NCI-H2171 (cell line): ENCODE measurements around the gene KIF12.
A peak's percentile ranks its signal among the peaks of the same experiment; 100 is the strongest.
"Not testable (repeated sequence)": the region's sequence is repeated elsewhere in the genome, so short reads cannot be mapped to it uniquely, and the experiment has no call there.

ENCODE experiments used
- DNase-seq: peaks from one replicate; lab custom pipeline; 2025; lab: John Stamatoyannopoulos, UW

Gene KIF12

DNA sequence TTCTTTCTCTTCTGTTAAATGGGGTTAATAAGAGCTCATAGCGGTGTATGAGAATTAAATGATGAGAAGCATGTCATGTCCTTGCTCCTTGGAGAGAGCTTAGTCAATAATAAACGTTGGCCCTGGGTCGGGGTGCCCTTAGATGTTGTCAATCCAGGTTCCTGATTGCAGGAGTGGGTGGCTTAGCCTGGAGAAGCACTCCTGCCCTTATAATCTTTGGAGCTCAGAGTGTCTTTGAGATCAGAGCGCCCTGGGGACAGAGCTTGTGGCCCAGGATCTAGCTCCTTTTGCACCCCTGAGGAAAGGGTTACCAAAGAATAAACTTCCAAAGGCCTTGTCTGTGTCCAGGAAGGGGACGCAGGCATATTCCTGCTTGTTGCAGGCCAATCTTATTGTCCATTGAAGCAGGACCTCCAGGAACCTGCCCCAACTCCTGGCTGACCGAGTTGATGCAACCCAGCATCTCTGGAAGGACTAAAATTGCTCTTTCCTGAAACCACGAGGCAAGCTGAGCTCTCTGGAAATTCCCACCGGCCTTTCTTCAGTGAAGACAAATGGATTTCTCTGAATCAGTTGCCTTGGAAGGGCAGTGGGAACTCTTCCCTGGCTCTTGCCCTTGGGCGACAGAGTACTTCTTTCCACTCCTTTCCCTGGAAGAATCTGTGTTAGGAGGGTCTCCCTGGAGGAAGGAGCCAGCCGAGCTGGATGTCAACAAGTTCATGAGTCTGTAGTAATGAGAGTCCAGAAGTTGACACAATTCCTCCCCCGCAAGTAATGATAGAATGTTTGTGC, 14.6 kb downstream of the KIF12 start:
- no peak for DNase-seq

DNA sequence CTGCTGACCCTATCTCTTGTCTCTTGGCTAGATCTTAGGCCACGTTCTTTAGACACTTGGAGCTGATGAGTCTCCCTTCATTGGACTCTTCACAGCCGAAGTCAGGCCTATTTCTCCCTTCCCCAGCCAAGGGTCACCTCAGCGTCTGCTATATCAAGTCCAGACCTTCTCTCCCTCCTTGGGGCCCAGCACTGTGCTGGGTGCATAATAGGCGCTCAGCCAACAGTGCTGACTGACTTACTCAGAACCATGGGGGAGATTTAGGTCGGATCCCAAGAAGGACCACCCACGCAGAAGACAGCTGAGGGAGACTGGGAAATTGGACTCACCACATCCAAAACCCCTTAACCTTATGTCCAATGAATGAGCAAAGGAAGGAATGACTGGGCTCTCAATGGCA, 15.4 kb downstream of the KIF12 start:
- DNase-seq, result no peak

DNA sequence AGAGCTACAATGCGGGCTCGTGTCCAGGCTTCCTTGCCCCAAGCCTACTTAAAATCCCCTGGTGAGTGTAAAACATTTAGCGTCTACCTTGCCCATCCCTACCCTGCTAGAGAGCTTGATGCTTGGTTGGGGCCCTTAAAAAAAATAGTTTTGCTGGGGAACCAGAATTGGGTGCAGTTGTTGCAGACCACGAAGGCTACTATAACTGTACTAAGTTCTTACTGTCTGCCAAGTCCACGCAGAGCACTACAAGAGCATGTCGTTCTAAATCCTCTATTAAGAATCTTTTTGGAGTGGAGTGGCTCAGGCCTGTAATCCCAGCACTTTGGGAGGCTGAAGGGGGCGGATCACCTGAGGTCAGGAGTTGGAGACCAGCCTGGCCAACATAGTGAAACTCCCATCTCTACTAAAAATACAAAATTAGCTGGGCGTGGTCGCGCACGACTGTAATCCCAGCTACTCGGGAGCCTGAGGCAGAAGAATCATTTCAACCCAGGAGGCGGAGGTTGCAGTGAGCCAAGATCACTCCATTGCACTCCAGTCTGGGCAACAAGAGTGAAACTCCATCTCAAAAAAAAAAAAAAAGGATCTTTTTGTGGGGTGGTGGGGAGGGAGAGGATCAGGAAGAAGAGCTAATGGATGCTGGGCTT, 16.2 kb downstream of the KIF12 start:
- not testable (repeated sequence) for DNase-seq

DNA sequence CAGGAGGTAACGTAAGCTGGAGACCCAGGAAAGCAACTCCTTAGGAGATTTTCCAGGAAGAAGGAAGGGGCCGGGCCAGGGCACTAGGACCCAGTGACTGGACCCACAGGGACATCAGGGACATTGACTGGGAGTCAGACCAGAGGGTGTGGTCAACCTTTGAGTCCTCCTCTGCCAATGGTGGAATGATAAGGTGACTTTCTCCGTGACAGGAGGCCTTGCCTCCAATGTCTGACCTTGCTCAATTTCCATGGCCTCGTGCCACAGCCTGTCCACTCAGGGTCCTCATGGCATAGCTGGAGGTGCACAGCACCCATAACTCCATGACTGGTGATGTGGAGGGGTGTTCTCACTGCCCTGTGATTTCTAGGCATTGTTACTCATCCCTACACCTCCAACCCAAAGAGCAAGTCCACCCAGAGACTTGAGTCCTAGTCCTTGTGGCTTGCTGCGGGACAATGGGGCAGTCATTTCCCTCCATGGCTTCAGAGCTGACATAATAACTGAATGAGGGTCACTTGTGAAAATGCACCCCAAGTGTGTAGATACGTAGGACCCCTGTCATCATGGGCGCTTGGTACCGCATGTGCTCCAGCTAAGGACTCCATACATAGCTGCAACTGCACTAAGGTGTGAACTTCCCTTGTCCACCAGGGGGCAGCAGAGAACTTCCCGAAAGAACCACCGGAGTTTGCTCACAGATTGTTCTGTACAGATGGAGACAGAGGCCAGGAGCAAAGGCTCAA, 16.9 kb downstream of the KIF12 start:
- peak; percentile 86 for DNase-seq

DNA sequence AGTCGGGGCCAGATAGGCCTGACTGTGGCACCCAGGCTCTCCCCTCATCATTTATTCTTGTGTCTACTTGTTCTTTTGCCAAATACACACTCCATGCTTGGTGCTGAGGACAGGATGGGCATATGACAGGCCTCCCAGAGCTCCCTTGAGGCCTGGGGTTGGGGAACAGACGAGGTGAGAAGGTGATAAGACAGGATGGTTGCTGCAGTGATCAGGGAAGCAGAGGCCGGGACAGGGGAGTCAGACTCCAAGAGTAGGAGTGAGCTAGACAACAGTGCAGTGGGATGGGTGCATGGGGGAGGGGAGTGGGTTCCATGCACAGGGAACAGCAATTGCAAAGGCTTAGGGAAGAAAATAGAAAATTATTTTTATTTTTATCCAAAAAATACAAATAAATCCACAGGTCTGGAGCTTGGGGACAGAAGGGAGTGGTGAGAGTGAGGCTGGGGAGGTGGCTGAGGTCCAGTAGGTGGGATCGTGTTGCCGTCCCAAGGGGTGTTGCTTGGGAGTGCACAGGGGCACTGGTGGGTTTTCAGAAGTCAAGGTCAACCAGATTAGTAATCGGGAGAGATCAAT, 17.6 kb downstream of the KIF12 start:
- no peak for DNase-seq

DNA sequence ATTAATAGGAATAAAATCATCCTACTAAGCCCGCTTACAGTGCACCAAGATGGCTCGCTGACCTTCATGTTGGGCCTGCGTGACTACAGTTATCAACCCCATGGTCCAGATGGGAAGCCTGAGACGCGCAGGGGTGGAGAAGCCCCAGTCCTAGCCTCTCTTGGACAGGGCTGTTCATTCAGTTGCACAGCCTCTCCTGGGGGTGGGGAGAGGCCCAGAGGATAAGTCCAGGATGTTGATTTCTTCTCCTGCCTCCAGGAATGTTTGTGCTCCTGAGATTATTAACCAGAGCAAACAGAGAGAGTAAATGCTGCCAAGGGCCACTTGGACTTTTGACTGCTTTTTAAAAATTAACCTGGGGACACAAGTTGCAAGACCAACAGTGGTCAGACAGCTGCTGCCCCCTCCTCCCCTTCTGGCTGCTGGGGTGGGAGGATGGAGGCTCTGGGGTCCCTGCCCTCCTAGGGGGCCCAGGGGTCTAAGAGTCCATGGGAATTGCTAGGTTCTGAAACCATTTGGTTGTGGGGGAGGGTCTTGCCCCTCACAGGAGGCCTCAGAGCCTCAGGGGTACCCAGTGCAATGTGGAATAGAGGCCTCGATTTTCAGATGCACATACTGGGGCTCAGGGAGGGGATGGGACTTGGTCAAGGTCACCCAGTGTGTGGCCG, 18.2 kb downstream of the KIF12 start:
- no peak for DNase-seq

DNA sequence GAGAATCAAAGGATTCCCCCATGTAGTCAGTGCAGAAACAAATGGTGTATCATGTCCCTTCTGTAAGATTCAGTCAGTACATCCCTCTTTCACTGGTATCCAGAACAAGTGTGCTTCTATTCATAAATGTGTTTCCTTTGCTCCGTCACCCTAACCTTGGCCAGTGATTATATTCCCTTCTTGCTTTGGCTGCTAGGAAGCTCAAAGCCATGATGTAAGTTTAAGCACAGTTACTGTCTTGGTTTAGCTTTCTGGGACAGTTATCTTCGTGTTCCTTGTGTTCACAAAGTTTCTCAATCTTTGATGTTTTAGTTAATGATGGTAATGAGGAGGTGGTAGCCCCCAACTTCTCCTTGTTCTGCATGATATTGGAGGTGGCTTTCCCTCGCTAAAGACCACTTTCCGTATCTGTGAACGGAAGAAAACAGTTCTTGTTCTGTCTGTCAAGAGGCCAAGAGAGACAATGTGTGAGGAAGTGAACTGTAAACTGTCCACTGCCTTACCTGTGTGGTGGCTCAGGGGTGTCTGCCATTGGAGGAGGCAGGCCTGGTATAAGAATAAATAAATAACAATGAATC, 18.8 kb downstream of the KIF12 start:
- DNase-seq, result no peak

DNA sequence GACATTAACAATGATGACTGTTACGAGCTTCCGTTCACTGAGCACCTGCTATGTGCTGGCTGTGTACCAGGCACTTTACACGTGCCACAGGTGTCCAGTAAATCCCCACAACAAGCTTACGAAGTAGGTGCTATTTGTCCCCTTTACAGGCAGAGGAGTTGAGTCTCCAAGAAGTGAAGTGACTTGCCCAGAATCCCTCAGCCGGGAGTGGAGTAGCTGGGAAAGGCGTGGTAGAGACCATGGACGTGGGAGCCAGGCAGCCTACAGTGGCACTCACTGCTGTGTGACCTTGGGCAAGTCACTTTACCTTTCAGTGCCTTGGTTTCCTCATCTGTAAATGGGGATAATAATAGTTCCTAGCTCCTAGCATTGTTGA, 20.3 kb downstream of the KIF12 start:
- DNase-seq, result no peak

DNA sequence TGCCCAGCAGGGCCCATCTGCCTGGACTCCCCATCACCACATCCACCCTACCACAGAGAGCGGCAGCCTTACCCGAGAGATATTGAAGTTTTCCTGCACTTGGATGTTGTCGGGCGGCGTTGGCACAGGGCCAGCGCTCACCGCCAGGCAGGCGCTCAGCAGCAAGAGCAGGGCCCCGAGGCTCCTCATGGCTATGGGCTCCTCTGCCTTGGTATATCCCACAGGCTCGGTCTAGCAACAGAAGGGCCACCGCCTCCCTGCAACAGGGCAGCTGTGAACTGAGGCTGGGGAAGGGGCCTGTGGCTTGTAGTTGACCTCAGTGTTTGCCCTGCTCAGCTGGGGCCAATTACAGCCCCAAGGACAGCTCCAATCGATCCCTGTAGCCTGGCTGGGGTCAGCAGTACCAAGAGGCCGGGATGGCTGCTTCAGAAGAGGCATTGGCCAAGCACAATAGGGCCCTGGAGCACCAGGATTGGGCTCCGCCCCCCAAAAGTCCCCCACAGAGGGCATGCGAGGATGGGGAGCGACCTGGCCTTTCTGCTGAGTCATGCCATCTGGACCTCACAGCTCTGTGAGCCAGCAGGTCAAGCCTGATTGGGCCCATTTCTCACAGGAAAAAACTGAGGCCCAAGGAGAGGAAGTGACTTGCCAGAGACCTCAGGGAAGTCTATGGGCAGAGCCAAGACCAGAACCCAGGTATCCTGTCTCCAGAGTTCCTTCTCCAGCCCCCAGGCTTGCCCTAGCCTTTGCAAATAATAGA, 20.9 kb downstream of the KIF12 start, which contains the start of gene AMBP:
TSS of gene AMBP (minus strand) at position 280 of the 760 bp plus-strand sequence. CDS start at position 189, 91 bp downstream.
- DNase-seq, result no peak

DNA sequence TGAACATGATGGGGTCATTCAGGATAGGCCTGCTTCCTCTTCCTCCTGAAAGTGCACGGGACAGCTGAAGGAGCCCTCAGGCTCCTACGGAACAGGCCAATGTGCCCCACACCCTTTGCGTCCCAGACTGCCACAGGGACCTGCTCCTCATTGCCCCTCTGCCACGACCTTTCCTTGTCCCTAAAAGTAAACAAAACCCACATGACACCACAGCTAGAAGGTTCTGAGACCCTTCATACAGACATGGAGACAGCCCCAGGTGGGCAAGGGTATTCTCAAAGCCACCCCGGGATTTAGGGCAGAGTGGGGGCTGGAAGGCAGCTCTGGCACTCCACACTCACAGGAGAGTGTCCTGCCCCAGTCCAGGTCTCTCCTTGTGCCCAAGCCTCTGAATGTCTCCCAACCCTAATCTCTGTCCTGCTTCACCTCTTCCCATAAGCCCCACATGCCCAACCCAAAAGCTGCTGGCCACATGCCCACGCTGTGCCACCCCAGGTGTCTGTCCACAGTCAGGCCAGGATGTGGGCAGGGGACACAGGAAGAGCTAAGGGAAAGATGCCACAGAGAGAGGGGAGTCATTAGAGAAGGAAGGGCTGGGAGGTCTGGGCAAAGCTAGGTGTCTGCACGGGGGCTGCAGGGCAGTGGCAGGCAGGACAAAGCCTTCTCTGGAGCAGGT, 21.8 kb downstream of the KIF12 start:
- DNase-seq, result no peak

DNA sequence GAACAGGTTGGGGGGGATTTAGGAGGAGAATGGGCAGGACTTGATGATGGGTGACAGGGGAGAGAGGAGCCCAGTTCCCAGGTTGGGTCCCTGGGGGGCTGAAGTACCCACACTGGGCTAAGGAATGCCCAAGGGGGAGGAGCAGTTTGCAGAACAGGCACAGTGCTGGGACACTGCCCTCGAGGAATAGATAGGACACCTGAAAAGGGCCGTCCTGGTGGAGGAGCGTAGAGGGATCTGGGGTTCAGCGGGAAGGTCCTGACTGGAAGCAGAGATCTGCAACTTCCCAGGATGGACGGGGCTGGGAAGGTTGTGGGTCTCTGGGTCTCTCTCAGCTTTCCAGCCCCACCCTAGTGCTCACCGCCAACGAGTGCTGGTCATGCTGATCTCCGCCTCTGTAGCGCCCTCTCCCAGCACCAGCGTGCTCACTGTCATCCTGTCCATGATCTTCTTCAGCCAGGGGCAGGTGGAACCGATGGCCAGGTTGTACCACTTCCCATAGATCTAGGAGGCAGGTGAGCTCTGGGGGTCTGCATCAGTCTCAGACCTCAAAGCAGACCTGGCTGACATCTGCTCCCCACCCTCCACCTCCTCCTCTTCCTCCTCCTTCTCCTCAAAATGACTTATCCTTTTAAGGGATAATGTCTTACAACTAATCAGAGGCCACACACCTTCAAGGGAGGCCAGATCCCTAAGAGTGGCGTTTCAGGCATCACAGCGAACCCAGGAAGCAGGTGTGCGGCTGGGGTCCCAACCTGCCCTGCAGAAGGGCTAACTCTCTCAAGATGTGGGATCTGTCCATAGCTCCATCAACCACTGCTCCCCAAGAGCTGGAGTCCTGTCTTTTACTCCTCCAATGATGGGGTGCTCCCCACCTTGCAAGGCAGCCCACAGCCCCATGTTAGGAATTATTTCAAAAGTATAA, 22.6 kb downstream of the KIF12 start:
- no peak for DNase-seq

DNA sequence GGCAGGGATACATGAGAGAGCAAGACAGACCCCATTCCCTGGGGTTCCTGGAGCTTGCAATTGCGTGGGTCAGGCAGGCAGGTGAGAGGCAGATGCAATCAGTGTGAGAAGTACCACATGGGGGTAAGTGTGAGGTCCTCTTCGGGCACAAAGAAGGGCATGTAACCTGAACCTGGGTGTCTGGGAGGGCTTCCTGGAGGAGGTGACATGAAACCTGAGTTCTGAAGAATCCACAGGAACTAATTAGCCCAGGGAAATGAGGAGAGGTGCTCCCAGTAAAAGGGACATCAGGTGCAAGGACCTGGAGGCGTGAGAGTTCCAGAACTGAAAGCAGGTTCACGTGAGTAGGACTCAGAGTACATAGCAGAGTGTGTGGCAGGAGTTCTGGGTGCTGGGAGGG, 23.5 kb downstream of the KIF12 start:
- no peak for DNase-seq

DNA sequence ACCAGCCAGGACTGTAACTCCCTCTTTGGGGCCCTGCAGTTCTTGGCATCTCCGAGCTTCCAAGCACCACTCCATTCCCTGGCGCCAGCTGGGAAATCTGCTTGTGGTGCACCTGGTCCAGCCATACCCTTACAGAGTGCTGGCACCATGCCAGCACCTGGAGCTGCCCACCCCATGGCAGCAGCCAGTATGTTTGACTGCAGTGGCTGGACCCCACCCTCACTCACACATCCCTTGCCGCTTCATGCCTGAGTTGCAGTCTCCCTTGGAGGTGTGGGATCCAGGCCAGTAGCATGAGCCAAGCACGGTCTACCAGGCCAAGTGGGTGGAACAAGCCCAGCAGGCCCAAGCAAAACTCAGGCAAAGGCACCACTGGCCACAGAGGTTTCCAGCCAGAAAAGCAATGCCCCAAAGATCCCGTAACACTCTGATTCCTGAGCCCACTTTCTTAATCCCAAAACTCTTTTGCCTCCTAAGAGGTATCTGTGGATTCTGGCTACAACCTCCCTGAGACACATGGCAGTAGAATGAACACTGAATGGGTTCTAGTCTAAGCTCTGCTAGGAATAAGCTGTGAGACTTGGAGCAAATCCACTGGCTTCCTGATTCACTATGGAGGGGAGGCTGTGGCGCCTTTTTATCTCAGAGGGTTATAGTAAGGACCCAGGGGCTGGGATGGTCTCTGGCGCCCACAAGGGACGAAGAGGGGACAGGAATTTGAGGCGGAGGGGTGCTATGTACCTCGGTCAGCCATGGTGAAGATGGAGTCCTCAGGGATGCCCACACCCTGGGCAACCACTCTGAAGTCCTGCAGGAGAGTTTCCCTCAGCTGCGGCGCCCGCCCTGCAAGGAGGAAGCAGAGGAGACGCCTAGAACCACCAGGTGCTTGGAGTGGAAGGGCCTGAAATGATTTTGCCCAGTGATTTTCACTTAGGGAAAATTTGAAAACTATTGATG, 26.6 kb downstream of the KIF12 start:
- DNase-seq, result no peak

DNA sequence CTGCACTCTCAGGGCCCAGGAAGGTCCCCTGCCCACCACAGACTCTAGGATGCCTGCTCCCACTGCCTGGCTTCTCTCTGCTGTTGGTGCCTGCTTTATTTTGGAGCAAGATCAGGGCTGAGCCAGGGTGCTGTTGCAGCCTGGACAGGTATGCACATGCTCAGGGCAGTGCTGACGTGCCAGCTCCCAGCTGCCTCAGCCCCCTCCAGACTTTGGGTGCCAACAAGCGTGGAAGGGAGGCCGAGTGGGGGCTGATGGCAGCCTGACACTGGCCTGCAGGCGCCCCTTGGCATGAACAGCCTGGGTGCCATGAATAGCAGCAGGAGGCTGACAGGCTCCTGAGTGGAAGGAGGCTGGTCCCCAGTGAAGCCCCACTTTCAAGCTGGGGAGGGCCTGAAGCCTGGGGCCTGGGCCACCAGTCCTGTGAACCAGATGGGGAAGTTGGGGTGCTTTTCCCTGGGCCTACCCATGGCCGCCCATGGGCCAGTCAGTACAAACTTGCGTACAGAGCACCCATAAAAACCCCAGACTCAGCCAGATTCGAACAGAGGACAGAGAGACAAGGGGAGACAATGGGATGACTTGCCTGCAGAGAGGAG, 27.8 kb downstream of the KIF12 start:
- DNase-seq, result no peak

DNA sequence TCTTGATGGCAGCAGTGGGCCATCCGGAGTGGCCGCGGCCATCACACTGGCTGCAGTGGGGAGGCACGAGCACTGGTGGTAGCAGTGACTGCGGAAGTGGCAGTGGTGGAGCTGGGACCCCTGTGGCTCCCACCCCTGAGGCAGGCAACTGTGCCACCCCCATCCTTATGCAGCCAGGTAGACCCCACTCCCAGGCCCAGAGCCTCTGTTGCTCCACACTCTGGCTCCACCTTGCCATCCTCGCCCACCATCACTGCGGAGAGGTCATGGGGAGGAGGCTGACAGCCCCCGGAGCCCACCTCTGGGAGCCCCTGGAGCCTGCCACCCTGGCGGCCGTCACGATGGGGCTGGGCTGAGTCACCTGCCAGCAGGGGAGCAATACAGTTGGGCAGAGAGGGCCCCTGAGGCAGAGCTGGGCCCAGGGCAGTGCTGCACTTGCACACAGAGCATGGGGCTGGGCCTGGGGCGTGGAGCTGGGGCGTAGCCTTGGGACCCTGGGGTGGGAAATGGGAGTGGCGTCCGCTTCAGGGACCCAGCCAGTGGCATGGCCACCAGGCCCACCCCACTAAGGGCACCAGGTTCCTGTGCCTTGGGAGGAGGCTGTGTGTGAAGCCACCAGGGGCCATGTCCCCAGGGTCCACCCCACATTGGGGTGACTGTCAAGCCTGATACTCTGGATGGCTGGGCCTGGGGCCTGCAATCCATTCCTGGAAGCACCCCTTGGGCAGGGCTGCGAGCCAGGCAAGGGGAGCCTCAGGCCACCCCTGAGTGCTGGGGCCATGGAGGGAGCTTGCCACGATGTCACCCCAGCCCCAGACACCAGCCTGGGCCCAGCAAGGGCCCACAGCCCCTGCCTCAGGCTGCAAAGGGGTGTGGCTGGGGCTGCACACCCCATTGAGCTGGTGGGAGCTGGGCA, 28.6 kb downstream of the KIF12 start:
- DNase-seq, result no peak

DNA sequence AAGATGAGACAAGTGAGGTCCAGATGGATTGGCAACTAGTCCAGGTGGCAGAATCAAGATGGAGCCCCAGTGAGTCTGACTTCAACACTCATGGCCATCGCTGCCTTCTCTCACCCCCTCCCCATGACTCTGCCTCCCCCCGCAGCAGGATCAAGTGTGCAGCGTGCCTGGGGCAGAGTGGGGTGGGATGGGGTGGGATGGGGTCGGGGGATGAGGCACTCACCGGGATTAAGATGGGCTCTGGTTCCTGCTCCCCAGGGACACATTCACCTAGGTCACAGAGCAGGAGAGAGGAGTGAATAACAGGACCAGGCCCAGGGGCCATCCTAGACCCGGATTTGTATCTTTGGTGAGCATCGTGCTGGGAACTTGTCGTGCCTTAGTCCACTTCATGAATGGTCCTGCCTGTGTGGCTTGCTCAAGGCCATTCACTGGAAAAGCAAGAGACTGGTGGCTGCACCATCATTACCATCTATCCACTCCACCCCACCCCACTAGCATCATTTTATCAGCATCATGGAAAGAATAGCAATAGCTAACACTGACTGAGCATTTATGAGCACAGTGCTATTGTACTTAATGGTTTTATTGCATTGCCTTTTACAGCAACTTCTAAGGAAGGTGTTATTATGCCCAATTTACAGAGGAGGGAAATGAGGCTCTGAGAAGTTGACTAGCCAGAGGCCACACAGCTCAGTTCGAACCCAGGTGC, 29.5 kb downstream of the KIF12 start:
- no peak for DNase-seq
